ENCODE results near the gene PNISR. TPM values are rescaled to one million over a fixed set of nuclear protein-coding genes. Genes with fewer than 3 reads are reported as not detected.
"Not testable (repeated sequence)": the region's sequence is repeated elsewhere in the genome, so short reads cannot be mapped to it uniquely, and the experiment has no call there.

PNISR gene
- polyA plus RNA-seq (2013, experiment 1 of 2) = 155 TPM
- polyA plus RNA-seq (2013, experiment 2 of 2) = 151 TPM

- peaks cover 38% of the 10 kb centered on the region for H3K79me2 ChIP-seq (ENCODE audit: control insufficient read depth, insufficient read depth, low read length)
- no peak within 1 kb of the TSS for H3K23ac ChIP-seq (ENCODE audit: low read length)
- no peaks in the 10 kb centered on the region for H3K36me3 ChIP-seq (ENCODE audit: control insufficient read depth, insufficient read depth, low read length)
- H3K79me1 ChIP-seq (ENCODE audit: low read length) = peaks cover 6% of the 10 kb centered on the region
- no CpG with 5 or more reads among the region's 53 CpGs for WGBS (ENCODE audit: extremely low coverage, insufficient coverage, low lambda C conversion rate)
- no peak within 1 kb of the TSS for H2AK5ac ChIP-seq (ENCODE audit: low read length)
- peak within 1 kb of the TSS; percentile 86 for H3K4me3 ChIP-seq (ENCODE audit: low read length)
- peak within 1 kb of the TSS; percentile 35 for H2BK120ac ChIP-seq (ENCODE audit: low read depth, low read length)
- no peaks in the 10 kb centered on the region for H3K27me3 ChIP-seq (ENCODE audit: insufficient read depth, low read length, poor library complexity)
- H3K18ac ChIP-seq (ENCODE audit: low read length) = peak within 1 kb of the TSS; percentile 99
- peak within 1 kb of the TSS; percentile 89 for H2BK5ac ChIP-seq (ENCODE audit: low read length)
- no peak within 1 kb of the TSS for H2BK15ac ChIP-seq (replicated peaks; ENCODE audit: low read depth)
- H4K8ac ChIP-seq (ENCODE audit: low read depth, low read length) = peak within 1 kb of the TSS; percentile 84
- H4K5ac ChIP-seq (ENCODE audit: low read length) = peak within 1 kb of the TSS; percentile 88
- peak within 1 kb of the TSS; percentile 90 for H3K27ac ChIP-seq (ENCODE audit: low read depth, low read length)
- peak within 1 kb of the TSS; percentile 98 for H3K56ac ChIP-seq (ENCODE audit: low read length)
- H3K4ac ChIP-seq (ENCODE audit: low read depth, low read length) = peak within 1 kb of the TSS; percentile 99
- DNase-seq = peak; percentile 99
- peak within 1 kb of the TSS; percentile 97 for H3K9ac ChIP-seq (ENCODE audit: low read length)
- H3K4me2 ChIP-seq (ENCODE audit: low read length) = peak within 1 kb of the TSS; percentile 74
- peaks cover 7% of the 10 kb centered on the region for H3K4me1 ChIP-seq (ENCODE audit: control insufficient read depth, low read depth, low read length)
Measured at GRCh38 chr6:99424761-99425646, at the start of gene PNISR. Gene PNISR (minus strand): TSS chr6:99425308. CDS start chr6:99414659, 10,649 bp downstream.

GRCh38 chr6:99473730-99474129 is 48.6 kb upstream of the PNISR start:
- Histone ChIP-seq H3K9ac (ENCODE audit: low read length) (no peak overlapping the region), H4K8ac (ENCODE audit: low read depth, low read length) (no peak overlapping the region), H3K4me1 (ENCODE audit: control insufficient read depth, low read depth, low read length) (no peaks in the 10 kb centered on the region), H3K4me2 (ENCODE audit: low read length) (no peak overlapping the region), H2BK120ac (ENCODE audit: low read depth, low read length) (no peak overlapping the region), H2BK15ac (replicated peaks; ENCODE audit: low read depth) (no peak overlapping the region), H3K27ac (ENCODE audit: low read depth, low read length) (no peak overlapping the region), H3K4me3 (ENCODE audit: low read length) (no peak overlapping the region), H2BK5ac (ENCODE audit: low read length) (no peak overlapping the region), H4K5ac (ENCODE audit: low read length) (no peak overlapping the region), H3K23ac (ENCODE audit: low read length) (no peak overlapping the region), H3K4ac (ENCODE audit: low read depth, low read length) (no peak overlapping the region), H3K27me3 (ENCODE audit: insufficient read depth, low read length, poor library complexity) (no peaks in the 10 kb centered on the region), H3K56ac (ENCODE audit: low read length) (no peak overlapping the region), H3K18ac (ENCODE audit: low read length) (no peak overlapping the region), H3K36me3 (ENCODE audit: control insufficient read depth, insufficient read depth, low read length) (peaks cover 2% of the 10 kb centered on the region), H3K79me2 (ENCODE audit: control insufficient read depth, insufficient read depth, low read length) (no peaks in the 10 kb centered on the region), H3K79me1 (ENCODE audit: low read length) (no peaks in the 10 kb centered on the region), H2AK5ac (ENCODE audit: low read length) (no peak overlapping the region)
- no peak for DNase-seq

- Histone ChIP-seq H3K56ac (ENCODE audit: low read length) (no peak overlapping the region), H2BK5ac (ENCODE audit: low read length) (no peak overlapping the region), H3K36me3 (ENCODE audit: control insufficient read depth, insufficient read depth, low read length) (no peaks in the 10 kb centered on the region), H4K5ac (ENCODE audit: low read length) (no peak overlapping the region), H3K9ac (ENCODE audit: low read length) (no peak overlapping the region), H3K18ac (ENCODE audit: low read length) (no peak overlapping the region), H3K4ac (ENCODE audit: low read depth, low read length) (no peak overlapping the region), H4K8ac (ENCODE audit: low read depth, low read length) (no peak overlapping the region), H3K79me1 (ENCODE audit: low read length) (no peaks in the 10 kb centered on the region), H3K23ac (ENCODE audit: low read length) (no peak overlapping the region), H3K79me2 (ENCODE audit: control insufficient read depth, insufficient read depth, low read length) (no peaks in the 10 kb centered on the region), H3K4me2 (ENCODE audit: low read length) (no peak overlapping the region), H3K4me1 (ENCODE audit: control insufficient read depth, low read depth, low read length) (no peaks in the 10 kb centered on the region), H3K27ac (ENCODE audit: low read depth, low read length) (no peak overlapping the region), H2AK5ac (ENCODE audit: low read length) (no peak overlapping the region), H2BK120ac (ENCODE audit: low read depth, low read length) (no peak overlapping the region), H2BK15ac (replicated peaks; ENCODE audit: low read depth) (no peak overlapping the region), H3K27me3 (ENCODE audit: insufficient read depth, low read length, poor library complexity) (no peaks in the 10 kb centered on the region), H3K4me3 (ENCODE audit: low read length) (no peak overlapping the region)
- no peak for DNase-seq
- WGBS (ENCODE audit: extremely low coverage, insufficient coverage, low lambda C conversion rate) = no CpG with 5 or more reads among the region's 2 CpGs
Measured at GRCh38 chr6:99471638-99472037, 46.5 kb upstream of the PNISR start.

- no peaks in the 10 kb centered on the region for H3K4me1 ChIP-seq (ENCODE audit: control insufficient read depth, low read depth, low read length)
- no peak overlapping the region for H3K4me3 ChIP-seq (ENCODE audit: low read length)
- H2AK5ac ChIP-seq (ENCODE audit: low read length) = no peak overlapping the region
- no peak overlapping the region for H3K9ac ChIP-seq (ENCODE audit: low read length)
- no peak overlapping the region for H3K4ac ChIP-seq (ENCODE audit: low read depth, low read length)
- H2BK15ac ChIP-seq (replicated peaks; ENCODE audit: low read depth) = no peak overlapping the region
- H2BK120ac ChIP-seq (ENCODE audit: low read depth, low read length) = no peak overlapping the region
- no peak overlapping the region for H2BK5ac ChIP-seq (ENCODE audit: low read length)
- H3K27ac ChIP-seq (ENCODE audit: low read depth, low read length) = no peak overlapping the region
- H3K56ac ChIP-seq (ENCODE audit: low read length) = no peak overlapping the region
- WGBS (ENCODE audit: extremely low coverage, insufficient coverage, low lambda C conversion rate) = no CpG with 5 or more reads among the region's 3 CpGs
- no peaks in the 10 kb centered on the region for H3K27me3 ChIP-seq (ENCODE audit: insufficient read depth, low read length, poor library complexity)
- no peak overlapping the region for H4K8ac ChIP-seq (ENCODE audit: low read depth, low read length)
- H3K4me2 ChIP-seq (ENCODE audit: low read length) = no peak overlapping the region
- DNase-seq = no peak
- H3K79me1 ChIP-seq (ENCODE audit: low read length) = no peaks in the 10 kb centered on the region
- H3K79me2 ChIP-seq (ENCODE audit: control insufficient read depth, insufficient read depth, low read length) = no peaks in the 10 kb centered on the region
- H3K18ac ChIP-seq (ENCODE audit: low read length) = no peak overlapping the region
- no peaks in the 10 kb centered on the region for H3K36me3 ChIP-seq (ENCODE audit: control insufficient read depth, insufficient read depth, low read length)
- no peak overlapping the region for H3K23ac ChIP-seq (ENCODE audit: low read length)
- H4K5ac ChIP-seq (ENCODE audit: low read length) = no peak overlapping the region
Measured at GRCh38 chr6:99467509-99468106, 42.5 kb upstream of the PNISR start.

- WGBS (ENCODE audit: extremely low coverage, insufficient coverage, low lambda C conversion rate) = no CpG with 5 or more reads among the region's 2 CpGs
- not testable (repeated sequence) for H3K79me2 ChIP-seq (ENCODE audit: control insufficient read depth, insufficient read depth, low read length); H3K79me1 ChIP-seq (ENCODE audit: low read length)
Measured at GRCh38 chr6:99459133-99459532, 34.0 kb upstream of the PNISR start.

More at GRCh38 chr6:99459133-99459532, 34.0 kb upstream of the PNISR start:
- not testable (repeated sequence) for H3K27me3 ChIP-seq (ENCODE audit: insufficient read depth, low read length, poor library complexity); H3K23ac ChIP-seq (ENCODE audit: low read length); H2BK15ac ChIP-seq (replicated peaks; ENCODE audit: low read depth); DNase-seq; H3K56ac ChIP-seq (ENCODE audit: low read length); H2BK120ac ChIP-seq (ENCODE audit: low read depth, low read length); H2BK5ac ChIP-seq (ENCODE audit: low read length); H2AK5ac ChIP-seq (ENCODE audit: low read length); H3K4me2 ChIP-seq (ENCODE audit: low read length); H4K5ac ChIP-seq (ENCODE audit: low read length); H3K4me3 ChIP-seq (ENCODE audit: low read length); H3K9ac ChIP-seq (ENCODE audit: low read length); H3K4me1 ChIP-seq (ENCODE audit: control insufficient read depth, low read depth, low read length); H4K8ac ChIP-seq (ENCODE audit: low read depth, low read length); H3K18ac ChIP-seq (ENCODE audit: low read length); H3K27ac ChIP-seq (ENCODE audit: low read depth, low read length); H3K4ac ChIP-seq (ENCODE audit: low read depth, low read length); H3K36me3 ChIP-seq (ENCODE audit: control insufficient read depth, insufficient read depth, low read length)
